ENCODE data around the gene FBF1.

FBF1 gene

DNA sequence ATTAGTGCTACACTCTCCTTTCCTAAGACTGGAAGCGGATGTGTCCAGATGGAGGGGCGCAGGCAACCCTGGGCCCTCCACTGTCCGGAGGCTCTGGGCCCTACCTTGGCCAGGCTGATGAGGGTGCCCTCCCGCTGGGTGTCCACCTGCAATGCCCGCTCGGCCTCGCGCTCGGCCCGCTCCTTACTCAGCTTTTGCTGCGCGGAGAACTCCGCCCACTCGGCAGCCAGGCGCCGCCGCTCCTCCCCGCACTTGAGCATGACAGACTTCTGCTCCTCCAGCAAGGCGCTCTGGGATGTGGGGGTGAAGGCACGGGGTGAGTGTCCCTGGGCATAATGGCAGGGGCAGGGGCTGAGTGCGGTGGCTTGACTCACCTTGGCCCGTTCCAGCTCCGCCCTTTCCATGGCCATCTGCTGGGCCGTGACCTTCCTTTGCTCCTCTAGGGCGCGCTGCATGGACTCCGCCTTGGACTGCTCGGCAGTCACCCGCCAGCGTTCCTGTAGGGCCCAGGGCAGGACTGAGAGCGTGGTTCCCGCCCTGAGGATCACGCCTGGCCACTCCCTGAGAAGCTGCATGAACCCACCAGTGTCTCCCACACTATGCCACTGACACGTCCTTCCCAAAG lies 26.1 kb downstream of the FBF1 start:
- no peak for DNase-seq

DNA sequence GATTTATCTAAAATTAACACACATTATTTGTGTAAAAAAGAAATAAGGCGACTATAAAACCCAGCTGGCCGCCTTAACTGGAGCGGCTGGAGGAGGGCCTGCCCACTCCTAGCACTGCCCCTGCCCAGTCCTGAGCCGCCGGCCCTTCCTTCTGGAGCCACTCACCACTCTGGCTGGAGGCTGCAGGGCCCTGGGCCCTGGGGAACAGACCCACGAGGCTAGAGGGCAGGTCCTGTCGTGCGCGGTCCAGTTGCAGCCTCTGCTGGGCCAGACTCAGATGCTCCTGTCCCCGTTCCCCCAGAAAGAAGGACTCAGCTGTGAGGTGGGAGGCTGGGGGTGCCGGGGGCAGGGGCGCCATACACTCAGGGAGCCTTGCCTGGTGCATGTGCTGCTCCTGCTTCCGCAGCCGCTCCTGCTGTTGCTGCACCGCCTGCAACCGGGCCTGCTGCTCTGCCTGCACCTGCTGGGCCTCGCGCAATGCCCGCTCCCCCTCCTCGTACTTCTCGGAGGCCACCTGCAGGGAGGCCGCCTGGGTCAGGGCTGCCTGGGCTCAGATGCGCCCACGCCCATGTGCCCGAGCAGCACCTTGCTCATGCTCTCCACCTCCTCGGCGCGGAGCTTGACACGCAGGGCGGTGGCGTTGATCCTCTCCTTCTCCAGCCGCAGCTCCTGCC lies 27.2 kb downstream of the FBF1 start:
- DNase-seq: no peak

GRCh38 chr17:75910699-75911098 lies 30.1 kb downstream of the FBF1 start:
- DNase-seq: no peak

DNA sequence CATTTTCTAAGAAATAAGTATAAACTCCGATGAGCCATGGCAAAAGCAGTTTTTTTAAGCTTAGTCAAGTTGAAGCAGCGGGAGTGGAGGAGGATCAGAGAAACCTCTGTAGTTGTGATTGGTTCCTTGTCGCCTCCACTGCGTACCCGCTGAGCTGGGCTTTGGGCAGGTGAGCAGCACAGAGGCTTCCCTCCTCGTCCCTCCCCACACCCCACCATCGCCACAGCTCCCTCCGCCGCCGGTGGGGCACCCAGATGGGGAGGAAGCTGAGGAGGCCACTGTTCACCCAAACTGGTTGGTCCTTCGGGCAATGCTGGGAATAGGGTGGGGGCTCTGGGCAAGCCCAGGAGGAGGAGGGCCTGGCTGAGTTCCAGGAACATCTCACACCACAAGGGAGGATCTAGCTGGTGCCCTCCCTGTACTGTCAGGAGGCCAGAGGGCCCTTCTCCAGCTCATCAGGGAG lies 31.0 kb downstream of the FBF1 start:
- no peak for DNase-seq

- no peak for DNase-seq
These were observed 31.6 kb downstream of the FBF1 start for GRCh38 chr17:75909051-75909811.

GRCh38 chr17:75908201-75908600 lies 32.6 kb downstream of the FBF1 start:
- no peak for DNase-seq

DNA sequence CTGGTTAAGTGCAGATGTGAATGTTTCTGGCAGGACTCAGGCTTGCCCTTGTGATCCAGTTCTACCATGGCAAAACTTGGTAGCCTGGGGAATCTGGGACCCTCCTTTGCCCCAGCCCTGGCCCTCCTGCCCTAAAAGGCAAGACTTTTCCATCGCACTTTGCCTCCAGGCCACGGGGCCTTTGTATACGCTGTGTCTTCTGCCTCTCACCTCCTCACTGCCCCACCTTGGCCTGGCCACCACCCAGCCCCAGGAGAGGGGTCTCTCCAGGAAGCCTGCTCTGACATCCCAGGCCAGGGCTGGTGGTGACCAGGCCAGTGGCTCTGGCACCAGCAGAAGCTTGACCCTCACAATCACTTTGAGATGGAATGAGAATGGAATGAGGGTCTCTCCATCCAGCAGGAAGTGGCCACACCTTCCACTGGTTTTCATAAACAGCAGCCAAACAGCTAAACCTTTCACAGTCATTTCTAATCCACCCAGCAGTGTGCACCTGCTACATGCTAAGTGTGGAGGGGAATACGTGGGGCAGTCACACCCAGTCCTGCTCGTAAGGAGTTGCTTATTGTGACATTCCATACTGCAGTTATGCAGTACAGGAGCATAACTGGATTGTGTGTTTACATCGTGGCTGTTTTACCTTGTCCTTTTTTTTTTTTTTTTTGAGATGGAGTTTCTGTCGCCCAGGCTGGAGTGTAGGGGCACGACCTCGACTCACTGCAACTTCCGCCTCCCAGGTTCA lies 34.5 kb downstream of the FBF1 start:
- DNase-seq: no peak

DNA sequence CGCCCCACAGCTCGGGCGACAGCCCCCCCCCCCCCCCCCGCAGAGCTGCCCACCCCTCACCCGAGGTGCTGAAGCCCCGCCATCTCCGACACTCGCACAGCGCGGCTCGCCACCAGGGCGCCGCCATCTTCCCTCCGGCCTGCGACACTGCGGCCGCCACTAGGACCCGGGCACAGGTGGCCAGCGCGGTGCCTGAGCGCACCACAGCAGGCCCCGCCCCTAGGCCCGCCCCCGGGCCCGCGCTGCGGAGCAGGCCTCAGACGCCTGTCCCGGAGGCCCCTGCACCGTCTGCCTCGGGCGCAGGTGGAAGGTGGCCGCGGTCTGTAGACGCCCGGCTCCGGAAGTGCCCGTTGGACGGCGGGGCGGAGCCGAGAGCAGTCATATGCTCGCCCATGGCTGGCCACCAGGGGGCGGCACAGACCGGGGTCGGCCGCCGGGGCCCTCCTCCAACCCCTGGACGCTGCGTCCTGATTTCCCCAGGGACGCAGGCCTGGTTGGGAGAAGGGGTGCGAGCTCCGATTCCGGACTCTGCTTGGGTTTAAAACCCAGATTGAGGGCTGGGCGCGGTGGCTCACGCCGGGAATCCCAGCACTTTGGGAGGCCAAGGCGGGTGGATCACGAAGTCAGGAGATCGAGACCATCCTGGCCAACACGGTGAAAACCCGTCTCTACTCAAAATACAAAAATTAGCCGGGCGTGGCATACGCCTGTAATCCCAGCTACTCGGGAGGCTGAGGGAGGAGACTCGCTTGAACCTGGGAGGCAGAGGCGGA lies 35.9 kb downstream of the FBF1 start, which contains the start of gene MRPL38:
Gene MRPL38 (minus strand): TSS at position 136 of the 773 bp plus-strand sequence. CDS start 9 bp downstream, at position 127.
- peak; percentile 95 for DNase-seq

DNA sequence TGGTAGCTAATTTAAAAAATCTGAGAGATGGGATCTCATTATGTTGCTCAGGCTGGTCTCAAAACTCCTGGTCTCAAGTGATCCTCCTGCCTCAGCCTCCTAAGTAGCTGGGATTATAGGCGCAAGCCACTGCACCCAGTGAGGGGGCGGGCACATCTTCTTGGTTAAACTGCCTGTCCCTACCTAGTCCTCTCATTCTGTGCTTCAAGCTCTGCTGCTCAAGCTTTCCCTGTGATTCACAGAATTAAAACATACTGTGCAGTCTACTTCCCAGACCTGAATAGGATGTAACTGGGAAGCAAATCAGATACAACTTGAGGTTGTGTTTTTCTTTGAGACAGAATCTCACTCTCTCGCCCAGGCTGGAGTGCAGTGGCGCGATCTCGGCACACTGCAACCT lies 38.4 kb downstream of the FBF1 start:
- no peak for DNase-seq

- no peak for DNase-seq
These were observed 39.1 kb downstream of the FBF1 start for GRCh38 chr17:75901727-75902126.

DNA sequence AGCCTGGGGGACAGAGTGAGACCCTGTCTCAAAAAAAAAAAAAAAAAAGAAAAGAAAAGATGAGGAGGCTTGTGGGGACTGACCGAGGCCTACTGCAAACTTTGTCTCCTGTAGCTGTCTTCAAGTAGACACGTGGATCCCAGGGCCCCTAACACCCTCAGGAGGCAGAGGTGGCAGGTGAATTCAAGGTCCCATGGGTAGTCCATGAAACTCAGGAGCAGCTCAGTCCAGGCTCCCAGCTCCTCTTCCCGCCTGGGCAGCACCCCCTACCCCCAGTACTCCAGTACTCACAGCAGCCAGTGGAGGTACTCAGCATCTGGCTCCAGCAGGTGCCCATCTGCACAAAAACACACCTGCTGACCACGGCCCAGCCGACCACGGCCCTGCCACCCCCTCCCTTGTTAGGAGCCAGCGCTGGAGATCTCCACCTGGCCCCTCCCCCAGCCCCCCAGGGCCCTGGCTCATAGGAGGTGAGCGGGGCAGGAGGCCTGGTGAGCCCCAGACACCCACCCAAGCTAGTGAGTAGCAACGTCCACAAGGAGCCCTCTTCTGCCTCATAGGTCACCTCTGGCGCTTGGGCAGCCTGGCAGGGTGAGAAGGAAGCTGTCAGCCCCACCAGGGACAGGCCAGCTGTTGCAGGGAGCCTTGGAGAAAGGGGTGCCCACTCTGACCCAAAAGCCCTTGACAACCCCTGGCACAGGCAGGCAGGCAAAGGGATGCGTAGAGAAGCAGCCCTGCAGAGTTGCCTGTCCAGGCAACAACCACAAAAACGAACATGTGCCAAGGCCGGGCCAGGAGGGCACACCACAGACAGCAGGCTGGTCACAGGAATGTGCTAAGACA lies 39.9 kb downstream of the FBF1 start:
- DNase-seq: no peak

GRCh38 chr17:75899767-75900468 lies 40.9 kb downstream of the FBF1 start:
- DNase-seq: no peak

GRCh38 chr17:75899353-75899752 lies 41.5 kb downstream of the FBF1 start:
- no peak for DNase-seq

DNA sequence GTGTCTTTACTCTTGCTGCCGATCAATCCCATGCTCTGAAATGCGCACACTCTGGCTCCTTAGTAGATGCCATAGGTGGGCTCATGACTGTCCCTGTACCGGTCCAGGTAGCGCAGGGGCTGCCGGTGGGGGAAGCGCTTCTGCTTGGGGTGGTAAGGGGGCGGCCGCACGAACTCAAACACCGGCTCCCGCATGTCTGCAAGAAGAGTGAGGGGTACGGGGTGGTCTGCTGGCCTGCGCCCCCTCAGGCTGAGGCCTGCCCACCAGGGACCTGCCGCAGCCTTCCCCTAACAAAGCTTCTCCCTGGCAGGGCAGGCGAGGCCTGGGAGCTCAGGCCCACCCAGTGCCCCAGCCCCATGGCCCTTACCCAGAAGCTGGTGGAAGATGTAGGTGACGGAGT lies 42.1 kb downstream of the FBF1 start:
- DNase-seq: no peak

DNA sequence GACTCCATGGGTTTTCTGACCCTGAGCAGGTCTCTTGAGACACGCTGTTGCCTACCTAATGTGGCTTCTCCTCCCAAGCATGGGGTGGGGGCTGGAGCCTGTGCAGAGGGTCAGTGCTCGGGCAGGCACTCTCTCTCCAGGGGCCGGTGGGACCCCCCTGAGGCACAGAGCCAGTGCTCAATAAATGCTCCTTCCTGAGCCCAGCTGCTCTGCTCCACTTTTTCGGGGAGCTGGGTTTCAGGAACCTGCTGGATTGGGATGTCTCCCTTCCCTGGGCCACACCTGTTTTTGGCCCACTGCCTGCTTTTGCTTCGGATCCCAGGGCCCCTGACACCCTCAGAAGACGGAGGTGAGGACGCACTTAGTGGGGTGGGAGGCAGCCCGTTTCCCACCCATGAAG lies 42.8 kb downstream of the FBF1 start:
- DNase-seq: no peak

DNA sequence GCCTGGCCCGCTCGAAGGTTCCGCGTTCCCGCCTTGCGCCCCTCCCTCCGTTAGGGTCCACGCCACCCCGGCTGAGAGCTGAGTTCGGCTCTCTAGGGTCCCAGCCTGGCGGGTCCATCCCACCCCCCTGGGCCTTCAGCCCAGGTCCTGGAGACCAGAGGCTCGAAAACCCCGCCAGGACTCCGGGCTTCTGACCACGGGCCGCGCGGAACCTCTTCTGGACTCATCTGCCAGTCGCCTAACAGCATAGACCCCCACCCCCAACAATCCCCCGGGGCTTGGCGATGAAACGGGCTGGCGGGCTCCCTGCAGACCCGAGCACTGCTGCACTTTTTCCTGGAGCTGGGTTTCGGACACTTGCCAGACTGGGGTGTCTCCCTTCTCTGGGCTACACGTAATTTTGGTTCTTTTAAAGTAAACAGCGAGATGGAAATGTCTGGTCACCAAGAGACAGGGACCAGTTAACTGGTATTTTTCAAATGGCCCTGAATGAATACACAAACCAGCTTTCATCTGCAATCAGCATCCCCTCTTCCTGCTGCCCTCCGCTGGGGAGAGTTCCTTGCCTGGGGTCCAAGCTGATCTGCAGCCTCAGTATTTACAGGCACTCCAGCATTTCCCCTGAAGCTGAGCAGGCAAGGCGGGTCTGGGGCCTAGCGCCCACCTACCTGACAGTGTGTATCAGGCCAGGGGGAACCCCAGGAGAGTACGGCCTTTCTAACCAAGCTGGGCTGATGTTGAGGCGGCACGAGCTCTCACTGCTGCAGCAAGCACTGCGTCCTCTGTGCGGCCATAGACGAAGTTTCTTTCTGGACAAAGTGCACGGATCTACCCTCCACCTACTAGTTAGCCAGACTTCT lies 43.5 kb downstream of the FBF1 start:
- DNase-seq: no peak

DNA sequence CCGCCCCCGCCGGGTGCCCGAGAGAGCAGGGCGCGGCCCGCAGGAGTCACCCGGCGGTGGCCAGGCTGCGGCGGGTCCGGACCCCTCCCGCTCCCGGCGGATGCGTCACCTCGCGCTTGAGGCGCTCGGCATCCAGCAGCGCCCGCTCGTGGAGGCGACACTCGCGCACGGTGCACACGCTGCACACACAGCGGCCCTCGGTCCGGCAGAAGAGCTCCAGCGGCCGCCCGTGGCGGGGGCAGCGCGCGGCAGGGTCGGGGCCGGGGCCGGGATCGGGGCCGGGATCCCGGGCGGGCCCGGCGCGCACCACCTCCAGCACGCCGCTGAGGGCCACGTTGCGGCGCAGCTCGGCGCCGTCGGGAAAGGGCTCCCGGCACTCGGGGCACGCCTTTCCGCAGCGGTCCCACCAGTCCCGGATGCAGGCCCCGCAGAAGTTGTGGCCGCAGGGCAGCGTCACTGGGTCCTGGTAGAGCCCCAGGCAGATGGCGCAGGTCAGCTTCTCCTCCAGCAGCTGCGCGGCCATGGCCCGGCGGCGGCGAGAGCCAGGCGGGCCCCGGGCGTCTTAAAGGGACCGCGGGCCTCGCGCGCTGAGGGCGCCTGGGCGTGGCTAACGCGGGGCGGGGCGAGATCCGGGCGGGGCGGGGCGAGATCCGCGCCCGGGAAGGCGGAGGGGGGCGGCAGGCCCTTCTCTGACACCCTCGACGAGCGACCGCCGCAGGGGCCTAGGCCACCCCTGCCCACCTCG lies 44.3 kb downstream of the FBF1 start, which contains the start of gene TRIM65:
Gene TRIM65 (minus strand): TSS at position 537 of the 745 bp plus-strand sequence. CDS start 14 bp downstream, at position 523.
- peak; percentile 78 for DNase-seq

DNA sequence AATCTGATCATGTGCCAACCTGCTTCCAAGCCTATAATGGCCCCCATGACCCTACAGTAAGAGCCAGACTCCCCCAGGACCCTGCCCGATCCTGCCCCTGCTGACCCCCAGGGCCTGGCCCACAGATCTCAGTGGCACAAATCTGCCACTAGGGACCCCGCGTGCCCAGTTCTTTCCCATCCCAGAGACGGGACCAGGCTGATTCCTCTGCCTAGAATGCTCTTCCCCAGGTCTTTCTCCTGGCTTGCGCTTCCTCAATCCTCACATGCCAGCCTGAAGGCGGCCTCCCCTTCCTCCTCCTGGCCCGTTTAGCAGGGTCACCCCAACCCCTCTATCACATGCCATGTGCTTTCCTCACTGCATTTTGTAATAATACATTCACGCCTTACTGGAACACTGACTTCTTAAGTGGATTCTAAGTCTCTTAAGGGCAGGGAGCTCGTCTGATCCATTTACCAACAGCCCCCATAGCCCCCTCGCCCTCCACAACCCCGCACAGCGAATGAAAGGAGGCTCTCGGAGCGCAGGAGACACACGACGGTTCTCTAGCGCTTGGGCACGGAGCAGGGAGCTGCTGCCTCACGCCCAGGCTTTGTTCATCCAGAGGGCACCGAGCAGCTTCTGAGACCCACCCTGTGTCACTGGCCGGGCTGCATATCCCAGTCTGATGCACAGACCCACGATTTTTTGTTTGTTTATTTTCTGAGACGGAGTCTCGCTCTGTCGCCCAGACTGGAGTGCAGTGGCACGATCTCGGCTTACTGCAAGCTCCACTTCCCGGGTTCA lies 45.3 kb downstream of the FBF1 start:
- no peak for DNase-seq
